K562 (cell line): ENCODE measurements around the gene SNRPA. TPM values are rescaled to one million over a fixed set of nuclear protein-coding genes. Genes with fewer than 3 reads are reported as not detected.

Source experiments
- ATF6 ChIP-seq: sonication (generic); formaldehyde crosslinking; IDR thresholded peaks from 2 replicates; pipeline ENCODE4 v1.4.0; 2020; ENCODE audit warnings: mild to moderate bottlenecking, missing genetic modification reagents
- ETS2 ChIP-seq: IDR thresholded peaks from 2 replicates; pipeline ENCODE4 v1.6.1; 2016; ENCODE audit warnings: borderline replicate concordance, missing genetic modification characterization, mild to moderate bottlenecking, moderate library complexity, missing compliant biosample characterization; ENCODE audit not compliant: poor library complexity, severe bottlenecking
- GMEB1 ChIP-seq: fragments of 250-450 bp; sonication (Bioruptor Pico); IDR thresholded peaks from 2 replicates; pipeline ENCODE4 v1.4.0; 2020; ENCODE audit warnings: mild to moderate bottlenecking
- HDAC2 ChIP-seq: fragments of 450-650 bp; IDR thresholded peaks from 2 replicates; pipeline ENCODE4 v1.6.1; 2016; ENCODE audit warnings: mild to moderate bottlenecking
- NFXL1 ChIP-seq: fragments of 450-650 bp; formaldehyde crosslinking; IDR thresholded peaks from 2 replicates; pipeline ENCODE4 v1.4.0; 2021; ENCODE audit warnings: mild to moderate bottlenecking
- PCBP1 ChIP-seq: fragments of 200-400 bp; formaldehyde crosslinking; IDR thresholded peaks from 2 replicates; pipeline ENCODE4 v1.6.1; 2018; ENCODE audit warnings: mild to moderate bottlenecking, low read depth, low read length; ENCODE audit not compliant: poor library complexity, severe bottlenecking
- TAF1 ChIP-seq: IDR thresholded peaks from 2 replicates; pipeline ENCODE4 v1.6.1; 2011; ENCODE audit warnings: mild to moderate bottlenecking, low read length, moderate library complexity; ENCODE audit not compliant: insufficient read depth, control insufficient read depth, severe bottlenecking; ENCODE audit errors: extremely low read depth
- TAF7 ChIP-seq: fragments of 450-650 bp; IDR thresholded peaks from 2 replicates; pipeline ENCODE4 v1.6.1; 2016; ENCODE audit warnings: missing genetic modification characterization, missing compliant biosample characterization
- ZNF184 ChIP-seq: sonication (generic); formaldehyde crosslinking; IDR thresholded peaks from 2 replicates; pipeline ENCODE4 v1.5.0; 2020; ENCODE audit warnings: missing genetic modification reagents
- ZNF274 ChIP-seq: IDR thresholded peaks from 2 replicates; pipeline ENCODE4 v1.6.1; 2011; ENCODE audit warnings: low read depth, mild to moderate bottlenecking, low read length, moderate library complexity, borderline replicate concordance
- polyA plus RNA-seq, 8 experiments: library from polyadenylated mRNA; depleted of rRNA in 4 of 8; stranded (reverse) in 5 of 8; unstranded in 3 of 8; fragments of >200 nt; fragmentation: Nextera tagmentation in 2 of 8; fragmentation: Illumina TruSeq in 1 of 8; extraction: Ambion mirVana in 2 of 8; extraction: Trizol in 1 of 8; gene quantifications; 2 replicates each; pipeline versions ENCODE4 v1.2.1 to v1.2.3, GENCODE V29; 2011 to 2014; ENCODE audit warnings: inconsistent platforms in 1 of 8, missing spikeins in 1 of 8
- total RNA-seq, 7 experiments: library from RNA; depleted of rRNA in 6 of 7; stranded (reverse); fragments of >200 nt in 6 of 7; fragmentation: Illumina TruSeq in 2 of 7; extraction: Trizol in 2 of 7; gene quantifications; 2 replicates each; pipeline versions ENCODE4 v1.2.1 to v1.2.3, GENCODE V29; 2011 to 2021; ENCODE audit warnings: low replicate concordance in 1 of 7
- TF ChIP-seq, protein P1 (sequence below), 2 experiments: fragments of 200-800 bp in 1 of 2; sonication (Bioruptor generic) in 1 of 2; sonication (generic) in 1 of 2; formaldehyde crosslinking in 1 of 2; IDR thresholded peaks in 1 of 2; conservative IDR thresholded peaks in 1 of 2; 2 replicates each; pipeline versions ENCODE4 v1.5.0 to v1.6.1; 2016 to 2020; ENCODE audit warnings: missing compliant biosample characterization in 1 of 2, missing genetic modification characterization in 1 of 2, missing genetic modification reagents in 1 of 2
- TF ChIP-seq, protein P2 (sequence below): fragments of 250-450 bp; sonication (Bioruptor Pico); IDR thresholded peaks from 2 replicates; pipeline ENCODE4 v1.4.0; 2020; ENCODE audit warnings: mild to moderate bottlenecking, moderate library complexity, borderline replicate concordance
- TF ChIP-seq, protein P3 (sequence below), 2 experiments: IDR thresholded peaks in 1 of 2; conservative IDR thresholded peaks in 1 of 2; 2 replicates each; pipeline ENCODE4 v1.6.1; 2016; ENCODE audit warnings: low read depth in 2 of 2, mild to moderate bottlenecking in 1 of 2, missing compliant biosample characterization in 1 of 2, missing genetic modification characterization in 1 of 2, moderate library complexity in 1 of 2

SNRPA gene
- total and polyA plus RNA-seq, 9 of the 15 experiments (the other 6 are each of a cell fraction or from before 2014, with no cell fraction given): 16.3 to 311 (median 193) TPM

GRCh38 chr19:40798683-40799557 lies 47.9 kb downstream of the SNRPA start, which contains the start of gene EGLN2 (continued):
- TF ChIP-seq, protein P1, sequence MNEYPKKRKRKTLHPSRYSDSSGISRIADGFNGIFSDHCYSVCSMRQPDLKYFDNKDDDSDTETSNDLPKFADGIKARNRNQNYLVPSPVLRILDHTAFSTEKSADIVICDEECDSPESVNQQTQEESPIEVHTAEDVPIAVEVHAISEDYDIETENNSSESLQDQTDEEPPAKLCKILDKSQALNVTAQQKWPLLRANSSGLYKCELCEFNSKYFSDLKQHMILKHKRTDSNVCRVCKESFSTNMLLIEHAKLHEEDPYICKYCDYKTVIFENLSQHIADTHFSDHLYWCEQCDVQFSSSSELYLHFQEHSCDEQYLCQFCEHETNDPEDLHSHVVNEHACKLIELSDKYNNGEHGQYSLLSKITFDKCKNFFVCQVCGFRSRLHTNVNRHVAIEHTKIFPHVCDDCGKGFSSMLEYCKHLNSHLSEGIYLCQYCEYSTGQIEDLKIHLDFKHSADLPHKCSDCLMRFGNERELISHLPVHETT (CRISPR knock-in tag; conservative IDR thresholded peaks at IDR 0.05 in 1 of 2, IDR thresholded peaks at IDR 0.05 in 1 of 2): peak in 1 of 2 experiments; percentile 97; a peak in 2 of 4 replicates
- TF ChIP-seq, protein P2, sequence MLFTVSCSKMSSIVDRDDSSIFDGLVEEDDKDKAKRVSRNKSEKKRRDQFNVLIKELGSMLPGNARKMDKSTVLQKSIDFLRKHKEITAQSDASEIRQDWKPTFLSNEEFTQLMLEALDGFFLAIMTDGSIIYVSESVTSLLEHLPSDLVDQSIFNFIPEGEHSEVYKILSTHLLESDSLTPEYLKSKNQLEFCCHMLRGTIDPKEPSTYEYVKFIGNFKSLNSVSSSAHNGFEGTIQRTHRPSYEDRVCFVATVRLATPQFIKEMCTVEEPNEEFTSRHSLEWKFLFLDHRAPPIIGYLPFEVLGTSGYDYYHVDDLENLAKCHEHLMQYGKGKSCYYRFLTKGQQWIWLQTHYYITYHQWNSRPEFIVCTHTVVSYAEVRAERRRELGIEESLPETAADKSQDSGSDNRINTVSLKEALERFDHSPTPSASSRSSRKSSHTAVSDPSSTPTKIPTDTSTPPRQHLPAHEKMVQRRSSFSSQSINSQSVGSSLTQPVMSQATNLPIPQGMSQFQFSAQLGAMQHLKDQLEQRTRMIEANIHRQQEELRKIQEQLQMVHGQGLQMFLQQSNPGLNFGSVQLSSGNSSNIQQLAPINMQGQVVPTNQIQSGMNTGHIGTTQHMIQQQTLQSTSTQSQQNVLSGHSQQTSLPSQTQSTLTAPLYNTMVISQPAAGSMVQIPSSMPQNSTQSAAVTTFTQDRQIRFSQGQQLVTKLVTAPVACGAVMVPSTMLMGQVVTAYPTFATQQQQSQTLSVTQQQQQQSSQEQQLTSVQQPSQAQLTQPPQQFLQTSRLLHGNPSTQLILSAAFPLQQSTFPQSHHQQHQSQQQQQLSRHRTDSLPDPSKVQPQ: peak; percentile 60; the same call in 1 of the 2 replicates
- TF ChIP-seq ATF6 (CRISPR knock-in tag) (no peak), GMEB1 (CRISPR knock-in tag) (peak; percentile 46), TAF7 (no peak), TAF1 (peak; percentile 42), ZNF274 (no peak), NFXL1 (CRISPR knock-in tag) (no peak), PCBP1 (peak; percentile 49), ZNF184 (CRISPR knock-in tag) (no peak), ETS2 (no peak), HDAC2 (peak; percentile 18)
- TF ChIP-seq, protein P3, sequence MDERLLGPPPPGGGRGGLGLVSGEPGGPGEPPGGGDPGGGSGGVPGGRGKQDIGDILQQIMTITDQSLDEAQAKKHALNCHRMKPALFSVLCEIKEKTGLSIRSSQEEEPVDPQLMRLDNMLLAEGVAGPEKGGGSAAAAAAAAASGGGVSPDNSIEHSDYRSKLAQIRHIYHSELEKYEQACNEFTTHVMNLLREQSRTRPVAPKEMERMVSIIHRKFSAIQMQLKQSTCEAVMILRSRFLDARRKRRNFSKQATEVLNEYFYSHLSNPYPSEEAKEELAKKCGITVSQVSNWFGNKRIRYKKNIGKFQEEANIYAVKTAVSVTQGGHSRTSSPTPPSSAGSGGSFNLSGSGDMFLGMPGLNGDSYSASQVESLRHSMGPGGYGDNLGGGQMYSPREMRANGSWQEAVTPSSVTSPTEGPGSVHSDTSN (CRISPR knock-in tag; IDR thresholded peaks at IDR 0.05; ENCODE audit: low read depth): no peak
- TF ChIP-seq, protein P3 (tag; conservative IDR thresholded peaks at IDR 0.05; ENCODE audit: low read depth): peak; percentile 69
